ENCODE measurements around the gene SAG.
"Not testable (repeated sequence)": the region's sequence is repeated elsewhere in the genome, so short reads cannot be mapped to it uniquely, and the experiment has no call there.

Gene SAG

DNA sequence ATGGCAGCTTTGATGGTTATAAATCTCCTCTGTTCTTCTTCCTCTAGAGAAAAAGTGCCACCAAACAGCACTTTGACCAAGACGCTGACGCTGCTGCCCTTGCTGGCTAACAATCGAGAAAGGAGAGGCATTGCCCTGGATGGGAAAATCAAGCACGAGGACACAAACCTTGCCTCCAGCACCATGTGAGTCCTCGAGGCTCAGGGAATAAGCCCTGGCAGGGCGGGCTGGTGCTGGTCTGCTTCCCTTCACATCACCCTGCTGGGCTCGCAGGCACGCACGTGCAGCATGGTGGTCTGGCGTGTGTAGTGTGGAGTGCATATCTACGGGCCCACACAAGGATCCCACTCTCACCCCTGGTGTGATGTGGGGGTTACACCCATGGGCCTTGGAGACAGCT, 27.3 kb downstream of the SAG start:
- no peak for DNase-seq

DNA sequence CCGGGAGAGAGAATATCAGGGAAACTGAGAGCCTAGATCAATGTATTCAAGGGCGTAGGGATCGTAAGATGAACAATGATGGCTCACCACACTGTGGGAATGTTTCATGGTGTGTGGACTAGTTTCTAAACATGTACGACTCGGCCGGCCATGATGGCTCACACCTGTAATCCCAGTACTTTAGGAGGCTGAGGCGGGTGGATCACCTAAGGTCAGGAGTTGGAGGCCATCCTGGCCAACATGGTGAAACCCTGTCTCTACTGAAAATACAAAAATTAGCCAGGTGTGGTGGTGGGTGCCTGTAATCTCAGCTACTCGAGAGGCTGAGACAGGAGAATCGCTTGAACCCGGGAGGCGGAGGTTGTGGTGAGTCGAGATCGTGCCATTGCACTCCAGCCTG, 28.5 kb downstream of the SAG start:
- DNase-seq = not testable (repeated sequence)

DNA sequence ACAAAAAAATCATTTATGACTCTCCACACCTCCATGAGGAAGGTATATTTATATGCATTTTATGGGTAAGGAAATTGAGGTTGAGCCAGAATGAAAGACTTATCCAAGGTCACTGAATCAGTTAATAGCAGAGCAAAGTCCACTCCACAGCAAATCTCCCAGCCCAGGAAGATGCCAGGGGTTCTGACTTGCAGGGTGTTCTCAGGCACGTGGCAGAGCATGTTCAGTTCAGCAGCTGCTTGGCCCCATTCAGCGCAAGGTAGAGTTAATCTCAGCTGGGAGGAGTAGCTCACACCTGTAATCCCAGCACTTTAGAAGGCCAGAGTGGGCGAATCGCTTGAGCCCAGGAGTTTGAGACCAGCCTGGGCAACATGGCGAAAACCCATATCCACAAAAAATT, 28.9 kb downstream of the SAG start:
- no peak for DNase-seq

DNA sequence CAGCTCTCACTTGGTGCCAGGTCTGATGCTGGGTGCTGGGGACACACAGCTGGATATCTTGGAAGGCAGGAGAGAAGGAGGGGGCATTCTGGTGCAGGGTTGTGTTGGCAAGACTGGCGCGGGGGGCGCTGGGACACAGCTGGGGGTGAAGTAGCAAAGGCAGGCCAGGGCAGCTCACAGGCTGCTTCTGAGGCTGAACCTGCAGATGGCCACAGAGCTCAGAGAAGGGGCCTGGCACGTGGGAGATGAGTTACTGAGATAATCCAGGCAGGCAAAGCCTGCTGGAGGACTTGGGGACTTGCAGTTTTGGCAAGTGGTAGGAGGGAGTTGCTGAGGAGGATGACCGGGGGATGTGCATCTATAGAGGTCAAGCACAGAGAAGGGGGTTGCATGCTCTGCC, 30.4 kb downstream of the SAG start:
- DNase-seq = no peak

DNA sequence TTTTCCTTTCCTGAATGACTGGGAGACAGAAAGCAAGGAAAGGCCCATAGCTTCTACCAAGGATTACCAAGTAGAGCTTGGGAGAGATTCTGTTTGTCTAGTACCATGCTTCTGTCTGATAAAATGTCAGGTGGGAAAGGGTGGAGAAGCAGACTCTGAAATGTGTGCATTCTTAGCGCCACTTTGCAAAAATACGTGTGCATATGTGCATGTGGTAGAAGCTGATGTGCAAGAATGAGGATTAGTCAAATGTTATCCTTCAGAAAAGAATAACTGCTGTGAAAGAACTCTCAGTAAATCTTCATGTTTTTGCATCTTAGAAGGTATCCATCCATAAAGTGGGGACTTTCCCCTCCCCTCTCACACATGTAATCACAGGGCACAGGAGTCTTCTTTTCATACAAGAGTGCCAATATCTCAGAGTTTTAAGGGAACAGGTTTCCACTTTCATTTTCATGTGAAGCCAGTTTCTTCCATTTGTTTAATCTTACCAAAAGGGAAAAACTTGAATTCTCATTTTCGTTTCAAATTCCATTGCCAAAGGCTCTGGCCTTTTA, 31.3 kb downstream of the SAG start:
- DNase-seq = no peak

DNA sequence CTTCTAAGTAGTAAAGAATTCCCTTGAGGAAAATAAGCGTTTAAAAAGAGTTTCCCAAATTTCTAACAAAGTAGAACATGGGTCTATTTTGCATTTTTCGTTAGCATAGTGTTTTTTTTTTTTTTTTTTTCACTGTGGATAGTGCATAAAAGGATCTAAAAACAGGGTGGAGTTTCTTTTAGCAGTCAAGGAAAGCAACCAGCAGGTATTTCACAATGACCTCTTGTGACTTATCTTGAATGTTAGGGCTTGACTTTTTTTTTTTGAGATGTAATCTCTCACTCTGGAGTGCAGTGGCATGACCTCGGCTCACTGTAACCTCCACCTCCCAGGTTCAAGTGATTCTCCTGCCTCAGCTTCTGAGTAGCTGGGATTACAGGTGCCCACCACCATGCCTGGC, 31.8 kb downstream of the SAG start:
- no peak for DNase-seq

DNA sequence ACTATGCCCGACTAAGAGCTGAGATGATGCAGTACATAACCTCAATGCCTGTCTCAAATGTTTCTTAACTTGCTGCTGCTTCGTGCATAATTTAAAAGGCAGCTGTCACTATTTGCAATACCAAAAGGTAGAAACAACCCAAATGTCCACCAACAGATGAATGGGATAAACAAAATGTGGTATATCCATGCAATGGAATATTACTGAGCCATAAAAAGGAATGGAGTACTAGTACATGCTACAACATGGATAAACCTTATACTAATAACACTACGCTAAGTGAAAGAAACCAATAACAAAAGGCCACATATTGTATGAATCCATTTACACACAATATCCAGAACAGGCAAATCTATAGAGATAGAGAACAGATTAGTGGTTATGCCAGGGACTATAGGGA, 33.7 kb downstream of the SAG start:
- DNase-seq = no peak

DNA sequence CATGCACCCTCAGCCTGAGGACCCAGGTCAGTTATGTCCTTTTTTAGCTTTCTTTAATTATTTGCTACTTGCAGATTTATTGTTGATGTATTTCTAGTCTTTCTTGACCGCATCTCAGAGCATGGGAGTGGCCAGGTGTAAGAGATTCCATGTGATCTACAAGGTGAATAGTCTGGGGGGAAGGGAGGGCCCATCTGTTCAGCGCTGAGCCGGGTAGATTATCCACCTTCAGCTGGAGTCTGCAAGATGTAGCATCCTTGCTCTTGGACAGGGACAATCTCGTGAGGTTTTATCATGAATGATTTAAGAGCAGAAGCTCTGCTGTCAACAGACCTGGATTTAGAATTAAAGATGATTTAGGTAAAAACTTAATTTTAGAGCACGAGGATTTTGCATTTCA, 34.7 kb downstream of the SAG start:
- no peak for DNase-seq

DNA sequence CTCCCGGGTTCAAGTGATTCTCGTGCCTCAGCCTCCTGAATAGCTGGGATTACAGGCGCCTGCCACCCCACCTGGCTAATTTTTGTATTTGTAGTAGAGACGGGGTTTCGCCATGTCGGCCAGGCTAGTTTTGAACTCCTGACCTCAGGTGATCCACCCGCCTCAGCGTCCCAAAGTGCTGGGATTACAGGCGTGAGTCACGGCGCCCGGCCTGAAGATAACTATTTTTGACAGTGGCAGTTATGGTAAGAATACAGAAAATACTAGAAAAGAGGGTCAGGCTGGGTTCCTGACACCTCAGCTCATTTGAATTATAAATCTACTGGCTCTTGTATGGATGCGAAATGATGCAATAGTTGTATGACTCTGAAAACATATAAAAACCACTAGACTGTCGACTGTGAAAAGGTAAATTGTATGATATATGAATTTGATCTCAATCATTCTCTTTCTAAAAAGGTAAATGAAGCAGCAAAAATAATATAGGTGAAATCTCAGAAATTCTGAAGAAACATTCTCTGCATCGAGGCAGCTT, 35.6 kb downstream of the SAG start:
- no peak for DNase-seq

DNA sequence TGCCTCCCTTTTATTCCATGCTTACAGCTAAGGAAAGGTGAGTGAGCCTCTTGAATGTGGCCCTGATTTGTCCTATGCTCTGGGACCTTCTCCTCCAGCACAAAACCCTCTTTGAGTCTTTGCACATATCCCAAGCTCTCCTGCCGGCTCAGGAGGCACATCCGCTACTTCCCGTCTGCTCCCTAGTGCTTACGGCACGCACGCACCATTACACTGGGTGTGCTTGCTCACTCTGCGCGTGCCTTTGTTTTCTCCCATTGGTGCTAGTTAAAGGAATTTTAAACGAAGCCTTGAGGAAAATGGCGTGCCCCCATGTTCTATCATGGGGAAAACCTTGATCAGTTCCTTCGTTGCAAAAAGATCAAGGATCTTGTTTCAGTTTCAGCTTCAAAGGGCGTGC, 38.8 kb downstream of the SAG start:
- DNase-seq = no peak

DNA sequence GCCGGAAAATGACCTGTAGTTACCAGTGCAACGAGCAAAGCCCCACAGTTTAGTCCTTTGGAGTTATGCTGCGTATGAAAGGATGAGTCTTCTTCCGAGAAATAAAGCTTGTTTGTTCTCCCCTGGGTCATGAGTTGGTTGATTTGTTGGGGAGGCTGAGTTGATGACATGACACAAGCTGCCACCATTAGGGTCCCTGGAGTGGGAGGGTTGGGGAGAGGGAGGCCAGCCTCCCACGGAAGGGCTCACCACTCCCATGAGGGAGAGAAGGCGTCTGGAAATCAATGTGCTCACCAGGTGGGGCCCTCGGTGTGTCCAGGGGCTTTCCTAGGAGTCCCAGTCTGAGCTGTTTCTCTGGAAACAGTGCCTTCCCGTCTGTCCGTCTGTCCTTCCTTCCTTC, 39.3 kb downstream of the SAG start:
- DNase-seq = no peak

DNA sequence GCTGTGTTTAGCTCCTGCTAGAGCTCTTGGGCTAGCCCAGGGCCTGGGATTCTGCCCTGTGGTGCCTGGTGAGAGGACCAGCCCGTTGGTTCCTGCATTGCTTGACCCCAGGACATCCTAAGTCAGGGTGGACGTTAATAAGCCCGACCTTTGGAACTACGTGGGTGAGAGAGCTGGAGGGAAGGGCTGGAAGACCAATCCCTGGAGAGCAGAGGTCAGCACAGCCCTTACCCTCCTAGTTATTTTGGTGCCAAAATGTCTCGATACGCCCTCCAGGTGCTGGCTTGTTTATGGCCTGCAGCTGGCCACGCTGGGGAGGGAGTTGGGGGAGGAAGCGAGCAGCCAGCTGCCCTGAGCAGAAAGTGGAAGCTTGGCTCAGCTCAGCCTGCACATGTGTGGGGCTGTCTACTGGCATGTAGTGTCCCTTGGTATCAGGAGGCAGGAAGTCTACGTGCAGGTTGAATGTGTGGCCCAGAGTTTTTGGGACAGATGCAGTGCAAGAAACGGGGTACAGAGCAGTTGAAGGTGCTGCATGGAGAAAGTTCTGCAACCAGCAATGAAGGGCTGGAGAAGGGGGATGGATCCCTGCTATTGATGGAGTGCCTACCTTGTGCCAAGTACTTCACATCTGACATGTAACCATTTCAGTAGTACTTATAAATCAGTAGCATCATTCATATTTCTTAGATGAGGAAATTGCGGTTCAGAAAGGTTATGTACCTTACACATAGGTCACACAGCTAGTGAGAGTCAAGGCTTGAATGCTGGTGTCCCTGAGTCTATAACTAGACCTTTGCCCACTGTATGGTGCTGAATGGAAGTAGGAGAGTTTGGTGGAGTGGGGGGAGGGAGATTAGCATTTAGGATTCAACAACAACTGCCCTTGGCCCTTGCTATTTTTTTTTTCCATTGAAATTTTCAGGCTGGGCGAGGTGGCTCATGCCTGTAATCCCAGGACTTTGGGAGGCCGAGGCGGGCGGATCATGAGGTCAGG, 41.7 kb downstream of the SAG start:
- no peak for DNase-seq

DNA sequence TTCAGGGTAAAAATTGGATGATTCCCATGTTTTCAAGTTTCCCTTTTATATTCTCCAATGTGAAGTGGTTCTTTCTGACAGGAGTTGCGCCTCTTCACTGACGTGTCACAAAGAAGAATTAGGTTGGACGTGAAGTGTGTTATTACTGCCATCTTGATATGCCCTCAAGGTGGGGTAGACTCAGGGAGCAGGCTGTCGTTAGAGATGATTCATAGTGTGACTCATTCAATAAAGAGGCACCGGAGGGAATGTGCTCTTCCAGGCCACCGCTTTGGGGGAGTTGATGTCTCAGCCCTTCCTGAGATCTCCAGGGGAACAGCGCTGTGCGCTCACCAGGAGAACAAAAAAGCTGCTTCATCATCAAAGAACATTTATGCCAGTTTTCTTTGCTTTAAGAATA, 43.1 kb downstream of the SAG start:
- DNase-seq = no peak

DNA sequence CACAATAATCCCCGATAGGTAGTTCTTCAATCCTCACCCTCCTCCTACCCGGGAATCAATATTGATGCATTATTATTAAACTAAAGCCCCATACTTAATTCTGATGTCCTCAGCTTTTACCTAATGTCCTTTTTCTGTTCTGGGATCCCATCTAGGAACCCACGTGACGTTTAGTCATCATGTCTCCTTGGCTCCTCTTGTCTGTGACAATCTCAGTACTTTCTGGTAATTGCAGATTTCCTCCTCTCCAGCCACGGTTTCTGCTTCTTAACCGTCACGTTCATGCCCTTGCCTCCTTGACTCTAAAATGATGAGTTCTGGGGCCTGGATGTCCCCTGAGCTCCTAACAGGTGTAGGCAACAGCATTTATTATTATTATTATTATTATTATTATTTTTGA, 43.8 kb downstream of the SAG start:
- no peak for DNase-seq

DNA sequence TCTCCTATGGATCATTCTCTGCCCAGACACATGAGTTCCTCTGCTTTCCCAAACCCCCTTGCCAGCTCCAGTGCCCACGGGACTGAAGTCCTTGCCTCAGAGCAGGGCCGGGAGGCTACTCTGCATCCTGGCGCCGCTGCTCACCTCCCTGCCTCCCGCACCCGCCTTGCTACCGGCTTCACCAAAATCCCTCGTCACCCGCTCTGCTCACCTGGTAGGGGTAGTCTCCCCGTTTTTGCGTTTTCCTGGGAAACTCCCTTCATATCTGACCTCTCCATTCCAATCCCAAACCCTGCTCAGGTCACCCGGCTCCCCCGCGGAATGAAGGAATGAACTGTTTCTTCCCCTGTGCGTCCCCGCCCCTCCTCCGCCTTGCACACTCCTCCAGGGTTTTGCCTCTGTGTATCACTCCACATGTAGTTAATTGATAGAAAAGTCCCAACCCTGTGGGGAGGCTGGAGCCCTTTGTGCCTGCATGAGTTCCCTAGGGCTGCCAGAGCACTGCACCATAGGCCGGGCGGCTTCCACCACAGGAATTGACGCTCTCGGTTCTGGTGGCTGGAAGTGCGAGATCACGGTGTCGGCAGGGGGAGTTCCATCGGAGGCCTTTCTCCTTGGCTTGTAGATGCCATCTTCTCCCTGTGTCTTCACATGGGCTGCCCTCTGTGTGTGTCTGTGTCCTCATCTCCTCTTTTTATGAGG, 44.7 kb downstream of the SAG start:
- DNase-seq = no peak

DNA sequence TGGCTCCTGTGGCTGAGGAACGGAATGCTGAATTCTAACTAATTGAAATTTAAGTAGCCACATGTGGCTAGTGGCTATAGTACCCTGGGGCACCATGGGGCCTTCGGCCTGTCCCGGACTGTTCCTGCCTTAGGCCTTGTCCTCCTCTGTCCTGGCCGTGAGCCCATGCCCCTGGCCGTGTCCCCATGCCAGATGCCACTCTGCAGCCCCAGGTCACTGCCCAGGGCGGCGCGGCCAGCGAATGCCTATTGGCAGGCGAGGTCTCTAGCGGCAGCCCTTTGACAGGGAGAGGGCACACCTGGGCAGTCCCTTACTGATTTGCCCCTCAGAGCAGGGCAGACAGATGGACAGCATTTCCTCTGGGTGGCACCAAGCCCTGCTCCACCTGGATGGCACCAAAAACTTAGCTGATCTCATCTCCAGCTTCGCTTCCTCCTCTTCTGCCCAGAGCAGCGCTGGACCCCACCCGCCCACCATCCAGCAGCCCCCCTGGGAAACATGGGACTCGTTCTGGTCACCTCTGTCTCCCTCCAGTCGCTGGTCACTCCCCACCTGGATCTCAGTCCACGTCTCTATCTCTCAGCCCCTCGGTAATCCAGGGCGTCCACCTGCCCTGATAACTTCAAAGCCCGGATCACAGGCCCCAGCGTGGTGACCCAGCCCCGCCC, 45.6 kb downstream of the SAG start:
- DNase-seq = no peak

DNA sequence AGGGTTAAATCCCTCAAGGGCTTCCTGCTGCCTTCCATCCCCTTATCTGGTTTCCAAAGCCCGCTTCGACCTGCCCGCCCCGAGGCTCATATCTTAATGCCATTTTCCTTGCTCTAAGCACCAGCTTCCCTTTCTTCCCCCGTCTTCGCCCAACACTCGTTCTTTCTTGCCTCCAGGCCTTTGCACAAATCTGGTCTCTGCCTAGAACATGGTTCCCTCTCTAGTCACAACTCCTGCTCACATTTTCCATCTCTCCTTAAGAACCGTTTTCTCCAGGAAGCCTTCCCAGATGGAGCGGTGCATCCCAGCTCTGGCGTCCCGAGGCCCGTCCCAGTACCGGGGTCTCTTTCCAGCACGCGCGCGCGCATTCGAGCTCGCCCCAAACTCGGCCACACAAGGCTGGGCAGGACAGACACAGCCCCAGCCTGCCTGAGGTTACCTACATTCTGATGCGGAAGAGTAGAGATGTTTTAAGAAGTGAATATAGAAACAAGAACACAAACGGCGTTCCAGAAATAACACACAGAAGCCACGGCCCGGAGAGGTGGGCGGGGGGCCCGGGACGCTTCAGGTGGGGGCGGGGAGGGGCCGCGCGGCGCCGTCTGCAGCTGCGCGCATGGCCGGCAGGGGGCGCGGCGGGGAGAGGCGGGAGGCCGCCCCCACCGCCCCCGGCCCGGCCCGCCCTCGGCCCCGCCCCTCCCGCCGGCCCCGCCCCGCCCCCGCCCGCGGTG, 46.3 kb downstream of the SAG start, which contains the start of gene DGKD:
Gene DGKD, plus strand, starts transcription at position 726 of the 731 bp plus-strand sequence. CDS start 25 bp downstream, outside the sequence.
- peak in 1 of 2 experiments; percentile 65 for DNase-seq

DNA sequence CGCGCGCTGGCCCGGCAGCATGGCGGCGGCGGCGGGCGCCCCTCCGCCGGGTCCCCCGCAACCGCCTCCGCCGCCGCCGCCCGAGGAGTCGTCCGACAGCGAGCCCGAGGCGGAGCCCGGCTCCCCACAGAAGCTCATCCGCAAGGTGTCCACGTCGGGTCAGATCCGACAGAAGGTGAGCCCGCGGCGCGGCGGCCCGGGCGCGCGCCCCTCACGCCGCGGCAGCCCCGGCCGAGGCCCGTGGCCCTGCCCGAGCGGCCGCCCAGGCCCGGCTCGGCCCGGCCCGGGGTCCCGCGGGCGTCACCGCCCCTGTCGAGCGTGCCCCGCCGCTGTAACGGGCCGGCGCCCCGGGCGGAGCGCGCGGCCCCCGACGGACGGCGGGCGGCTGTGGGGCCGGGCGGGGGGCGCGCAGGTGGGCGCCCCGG, 46.9 kb downstream of the SAG start:
- no peak for DNase-seq

DNA sequence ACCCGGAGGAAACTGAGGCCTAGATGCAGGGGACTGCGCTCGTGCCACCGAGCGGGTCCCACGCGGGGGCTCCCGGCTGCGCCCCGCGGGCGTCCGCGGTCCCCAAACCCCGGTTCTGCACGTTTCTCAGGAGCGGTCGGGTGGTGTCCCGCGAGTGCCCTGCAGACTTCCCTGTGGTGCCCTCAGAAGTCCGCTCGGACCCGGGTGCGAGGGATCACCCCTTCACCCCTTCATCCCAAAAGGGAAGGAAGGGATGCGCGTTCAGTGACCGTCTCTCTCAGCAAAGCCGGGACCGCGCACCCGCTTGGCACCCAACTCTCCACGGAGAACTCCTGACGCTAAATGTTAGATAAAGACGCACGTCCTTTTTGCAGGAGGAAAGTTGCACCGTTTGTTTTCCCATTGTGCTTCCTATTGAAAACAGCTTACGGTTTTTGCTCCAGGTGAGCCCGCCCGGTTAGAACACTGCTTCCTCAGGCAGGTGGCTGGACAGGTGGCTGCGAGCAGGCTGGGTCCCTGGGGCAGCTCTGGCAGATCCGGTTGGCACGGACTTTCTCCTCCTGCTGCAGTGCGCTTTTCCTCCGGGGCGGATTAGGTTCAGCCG, 47.5 kb downstream of the SAG start:
- no peak for DNase-seq

DNA sequence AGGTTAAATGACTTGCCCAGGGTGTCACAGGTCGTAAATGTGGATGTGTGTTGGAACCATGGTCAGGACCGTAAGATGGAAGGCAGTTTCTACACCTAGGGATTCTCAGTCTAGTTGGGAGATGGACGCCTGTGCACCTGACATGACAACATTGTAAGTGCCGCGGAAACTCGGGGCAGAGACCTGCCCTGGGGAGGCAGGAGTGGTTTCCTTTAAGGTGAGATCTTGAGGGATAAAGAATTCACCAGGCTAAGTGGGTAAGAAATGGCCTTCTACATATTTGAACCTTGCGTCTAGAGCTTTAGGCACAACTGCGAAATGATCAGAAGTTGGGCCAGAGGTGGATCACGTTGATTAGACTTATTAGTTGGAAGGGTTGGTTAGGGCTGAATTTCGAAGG, 48.3 kb downstream of the SAG start:
- no peak for DNase-seq

DNA sequence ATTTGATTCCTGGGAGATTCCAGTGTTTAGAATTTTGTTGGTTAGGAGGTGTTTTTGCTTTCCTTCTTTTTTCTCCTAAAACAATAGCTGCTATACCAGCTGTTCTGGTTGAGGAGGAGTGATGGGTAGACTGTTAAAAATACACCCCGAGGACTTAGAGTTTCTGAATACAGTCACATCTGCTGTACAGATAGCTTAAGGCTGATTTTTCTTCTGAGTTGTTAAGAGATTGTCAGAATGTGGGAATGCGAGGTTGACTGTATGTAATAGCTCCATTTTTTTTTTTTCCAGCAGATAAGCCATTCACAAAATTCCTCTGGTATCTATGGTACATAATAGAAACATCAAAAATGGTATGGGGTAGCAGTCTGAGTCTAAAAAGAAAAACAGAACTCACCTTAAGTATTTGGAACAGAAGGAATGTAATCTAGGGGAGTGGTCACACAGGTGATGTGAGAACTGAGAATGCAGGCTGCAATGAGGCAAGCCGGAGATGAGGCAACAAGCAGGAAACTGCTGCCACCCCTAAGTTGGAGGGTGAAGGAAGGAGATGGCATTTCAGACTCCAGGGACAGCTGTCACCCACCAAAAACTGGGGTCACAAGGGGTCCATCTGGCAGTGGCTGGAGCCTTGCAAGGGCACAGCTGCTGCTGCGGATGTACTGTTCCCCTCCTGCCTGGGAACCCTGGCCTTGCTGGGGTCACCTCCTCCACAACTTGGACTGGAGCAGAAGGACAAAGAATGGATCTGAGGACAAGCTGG, 49.1 kb downstream of the SAG start:
- no peak for DNase-seq
